ENCODE data around the gene CERS5.

Gene CERS5

DNA sequence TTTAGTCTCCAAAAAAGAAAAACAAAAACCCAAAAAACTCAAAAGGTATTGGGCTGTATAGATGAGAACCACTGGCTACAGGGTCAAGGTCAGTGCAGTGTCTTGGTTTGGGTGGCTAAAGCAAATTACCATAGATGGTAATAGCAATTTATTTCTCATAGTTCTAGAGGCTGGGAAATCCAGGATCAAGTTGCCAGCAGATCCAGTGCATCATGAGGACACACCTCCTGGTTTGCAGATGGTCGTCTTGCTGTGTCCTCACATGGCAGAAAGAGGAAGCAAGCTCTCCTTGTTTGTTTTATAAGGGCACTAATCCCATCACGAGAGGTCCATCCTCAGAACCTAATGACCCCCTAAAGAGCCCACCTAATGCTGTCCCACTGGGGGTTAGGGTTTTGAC is 44.0 kb downstream of the CERS5 start:
- TF ChIP-seq, protein P1, sequence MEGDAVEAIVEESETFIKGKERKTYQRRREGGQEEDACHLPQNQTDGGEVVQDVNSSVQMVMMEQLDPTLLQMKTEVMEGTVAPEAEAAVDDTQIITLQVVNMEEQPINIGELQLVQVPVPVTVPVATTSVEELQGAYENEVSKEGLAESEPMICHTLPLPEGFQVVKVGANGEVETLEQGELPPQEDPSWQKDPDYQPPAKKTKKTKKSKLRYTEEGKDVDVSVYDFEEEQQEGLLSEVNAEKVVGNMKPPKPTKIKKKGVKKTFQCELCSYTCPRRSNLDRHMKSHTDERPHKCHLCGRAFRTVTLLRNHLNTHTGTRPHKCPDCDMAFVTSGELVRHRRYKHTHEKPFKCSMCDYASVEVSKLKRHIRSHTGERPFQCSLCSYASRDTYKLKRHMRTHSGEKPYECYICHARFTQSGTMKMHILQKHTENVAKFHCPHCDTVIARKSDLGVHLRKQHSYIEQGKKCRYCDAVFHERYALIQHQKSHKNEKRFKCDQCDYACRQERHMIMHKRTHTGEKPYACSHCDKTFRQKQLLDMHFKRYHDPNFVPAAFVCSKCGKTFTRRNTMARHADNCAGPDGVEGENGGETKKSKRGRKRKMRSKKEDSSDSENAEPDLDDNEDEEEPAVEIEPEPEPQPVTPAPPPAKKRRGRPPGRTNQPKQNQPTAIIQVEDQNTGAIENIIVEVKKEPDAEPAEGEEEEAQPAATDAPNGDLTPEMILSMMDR (IDR thresholded peaks at IDR 0.05; ENCODE audit: poor library complexity, severe bottlenecking): no peak
- no peaks in the 10 kb centered on the region for H3K27me3 ChIP-seq (ENCODE audit: insufficient read depth, poor library complexity, severe bottlenecking)
- H3K36me3 ChIP-seq (ENCODE audit: low read depth): peaks cover 23% of the 10 kb centered on the region; the same call in 1 of the 2 replicates
- no peaks in the 10 kb centered on the region for H3K9me3 ChIP-seq (ENCODE audit: severe bottlenecking)
- H3K4me1 ChIP-seq (ENCODE audit: insufficient read depth, poor library complexity, severe bottlenecking): no peaks in the 10 kb centered on the region
- DNase-seq (ENCODE audit: low spot score) (no peak), ATAC-seq (ENCODE audit: low read depth) (no peak)
- H3K4me3 ChIP-seq (ENCODE audit: severe bottlenecking): no peak overlapping the region
- no peak overlapping the region for H3K27ac ChIP-seq (ENCODE audit: poor library complexity, severe bottlenecking)

- no peak overlapping the region for H3K27ac ChIP-seq (ENCODE audit: poor library complexity, severe bottlenecking)
- no peak overlapping the region for H3K4me3 ChIP-seq (ENCODE audit: severe bottlenecking)
- no peaks in the 10 kb centered on the region for H3K27me3 ChIP-seq (ENCODE audit: insufficient read depth, poor library complexity, severe bottlenecking)
- no peaks in the 10 kb centered on the region for H3K9me3 ChIP-seq (ENCODE audit: severe bottlenecking)
- peaks cover 20% of the 10 kb centered on the region for H3K36me3 ChIP-seq (ENCODE audit: low read depth)
- DNase-seq (ENCODE audit: low spot score): no peak
- H3K4me1 ChIP-seq (ENCODE audit: insufficient read depth, poor library complexity, severe bottlenecking): no peaks in the 10 kb centered on the region
- TF ChIP-seq, protein P1 (IDR thresholded peaks at IDR 0.05; ENCODE audit: poor library complexity, severe bottlenecking): no peak
- no peak; the same call in 2 of the 3 replicates for ATAC-seq (ENCODE audit: low read depth)
Observed at GRCh38 chr12:50121641-50122040, 45.5 kb downstream of the CERS5 start.

DNA sequence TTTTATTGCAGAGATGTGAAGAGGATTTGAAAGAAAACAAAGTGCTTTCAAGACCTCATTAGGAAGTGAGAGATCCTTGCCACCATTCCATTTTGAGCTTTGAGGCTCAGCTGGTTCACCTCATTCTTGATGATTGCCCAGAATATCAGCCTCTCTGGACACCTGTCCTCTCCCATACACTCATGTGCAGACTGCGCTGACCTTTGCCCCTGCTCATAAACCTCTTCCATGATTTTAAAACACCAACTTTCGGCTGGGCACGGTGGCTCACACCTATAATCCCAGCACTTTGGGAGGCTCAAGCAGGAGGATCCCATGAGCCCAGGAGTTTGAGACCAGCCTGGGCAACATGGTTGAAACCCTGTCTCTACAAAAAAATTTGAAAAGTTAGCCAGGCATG is 46.2 kb downstream of the CERS5 start:
- H3K4me3 ChIP-seq (ENCODE audit: severe bottlenecking): no peak overlapping the region
- TF ChIP-seq, protein P1 (IDR thresholded peaks at IDR 0.05; ENCODE audit: poor library complexity, severe bottlenecking): no peak
- H3K27me3 ChIP-seq (ENCODE audit: insufficient read depth, poor library complexity, severe bottlenecking): no peaks in the 10 kb centered on the region
- ATAC-seq (ENCODE audit: low read depth) (no peak), DNase-seq (ENCODE audit: low spot score) (no peak)
- H3K4me1 ChIP-seq (ENCODE audit: insufficient read depth, poor library complexity, severe bottlenecking): no peaks in the 10 kb centered on the region
- no peak overlapping the region for H3K27ac ChIP-seq (ENCODE audit: poor library complexity, severe bottlenecking)
- H3K9me3 ChIP-seq (ENCODE audit: severe bottlenecking): no peaks in the 10 kb centered on the region
- H3K36me3 ChIP-seq (ENCODE audit: low read depth): peaks cover 23% of the 10 kb centered on the region

- Histone ChIP-seq H3K36me3 (ENCODE audit: low read depth) (peaks cover 23% of the 10 kb centered on the region), H3K27ac (ENCODE audit: poor library complexity, severe bottlenecking) (no peak overlapping the region), H3K27me3 (ENCODE audit: insufficient read depth, poor library complexity, severe bottlenecking) (no peaks in the 10 kb centered on the region), H3K4me1 (ENCODE audit: insufficient read depth, poor library complexity, severe bottlenecking) (no peaks in the 10 kb centered on the region), H3K9me3 (ENCODE audit: severe bottlenecking) (no peaks in the 10 kb centered on the region), H3K4me3 (ENCODE audit: severe bottlenecking) (no peak overlapping the region)
- TF ChIP-seq, protein P1 (IDR thresholded peaks at IDR 0.05; ENCODE audit: poor library complexity, severe bottlenecking): no peak
- DNase-seq (ENCODE audit: low spot score) (no peak), ATAC-seq (ENCODE audit: low read depth) (no peak)
Observed at GRCh38 chr12:50120521-50120920, 46.6 kb downstream of the CERS5 start.

DNA sequence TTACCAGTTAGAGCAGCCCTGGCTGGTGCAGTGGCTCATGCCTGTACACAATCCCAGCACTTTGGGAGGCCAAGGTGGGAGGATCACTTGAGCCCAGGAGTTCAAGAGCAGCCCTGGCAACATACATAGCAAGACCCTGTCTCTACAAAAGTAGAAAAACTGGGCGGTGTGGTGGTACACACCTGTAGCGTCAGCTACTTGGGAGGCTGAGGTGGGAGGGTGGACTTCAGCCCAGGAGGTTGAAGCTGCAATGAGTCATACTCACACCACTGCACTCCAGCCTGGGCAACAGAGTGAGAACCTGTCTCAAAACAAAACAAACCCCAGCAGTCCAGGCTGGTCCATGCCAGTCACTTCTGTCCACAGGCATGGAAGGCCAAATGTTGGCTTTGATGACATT is 47.8 kb downstream of the CERS5 start:
- H3K9me3 ChIP-seq (ENCODE audit: severe bottlenecking): no peaks in the 10 kb centered on the region
- TF ChIP-seq, protein P1 (IDR thresholded peaks at IDR 0.05; ENCODE audit: poor library complexity, severe bottlenecking): no peak
- H3K4me3 ChIP-seq (ENCODE audit: severe bottlenecking): no peak overlapping the region
- H3K36me3 ChIP-seq (ENCODE audit: low read depth): peaks cover 23% of the 10 kb centered on the region
- no peak for ATAC-seq (ENCODE audit: low read depth)
- H3K27ac ChIP-seq (ENCODE audit: poor library complexity, severe bottlenecking): no peak overlapping the region
- H3K4me1 ChIP-seq (ENCODE audit: insufficient read depth, poor library complexity, severe bottlenecking): no peaks in the 10 kb centered on the region
- H3K27me3 ChIP-seq (ENCODE audit: insufficient read depth, poor library complexity, severe bottlenecking): no peaks in the 10 kb centered on the region
- DNase-seq (ENCODE audit: low spot score): no peak
